Measurements from ENCODE around the gene FSIP1.

Gene FSIP1

DNA sequence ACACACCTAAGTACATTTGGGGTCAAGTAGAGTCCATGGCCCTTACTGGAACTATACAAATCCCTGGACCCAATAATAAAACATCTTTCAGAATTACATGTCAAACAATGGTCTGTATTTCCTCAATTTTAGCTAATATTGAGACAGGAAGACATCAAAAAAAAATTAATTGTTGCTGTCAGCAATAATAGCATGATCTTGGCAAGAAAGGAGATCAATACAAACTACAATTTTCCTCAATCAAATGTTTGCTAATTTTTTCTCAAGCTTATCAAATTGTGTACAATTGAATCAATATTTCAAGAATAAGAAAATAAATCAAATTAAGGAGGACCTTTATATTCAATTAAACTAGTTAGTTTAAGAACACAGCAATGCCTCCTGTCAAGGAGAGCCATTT, 62.6 kb downstream of the FSIP1 start:
- DNase-seq (ENCODE audit: low read depth, low spot score): no peak

GRCh38 chr15:39719109-39719508, 63.5 kb downstream of the FSIP1 start:
- DNase-seq (ENCODE audit: low read depth, low spot score): no peak

DNA sequence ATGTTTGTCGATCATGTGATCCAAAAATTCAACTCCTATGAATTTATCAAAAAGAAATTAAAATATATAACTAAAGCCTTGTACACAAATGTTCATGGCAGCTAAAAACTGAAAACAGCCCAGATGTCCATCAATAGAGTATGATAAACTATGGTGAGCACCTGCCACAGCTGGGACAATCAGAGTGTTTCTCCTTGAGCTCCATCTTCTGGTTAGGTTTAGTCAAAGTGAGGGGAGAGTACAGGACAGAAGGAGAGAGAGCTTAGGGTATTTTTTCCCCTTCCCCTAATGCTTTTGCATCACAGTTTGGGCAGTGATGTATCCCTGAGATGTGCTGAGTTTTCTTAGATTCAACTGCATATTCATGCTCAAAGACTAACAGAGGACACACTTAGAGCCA, 65.5 kb downstream of the FSIP1 start:
- DNase-seq (ENCODE audit: low read depth, low spot score): no peak

- DNase-seq (ENCODE audit: low read depth, low spot score): no peak
Observed at GRCh38 chr15:39714251-39714650, 68.4 kb downstream of the FSIP1 start.

- no peak for DNase-seq (ENCODE audit: low read depth, low spot score)
Observed at GRCh38 chr15:39713846-39714245, 68.8 kb downstream of the FSIP1 start.

DNA sequence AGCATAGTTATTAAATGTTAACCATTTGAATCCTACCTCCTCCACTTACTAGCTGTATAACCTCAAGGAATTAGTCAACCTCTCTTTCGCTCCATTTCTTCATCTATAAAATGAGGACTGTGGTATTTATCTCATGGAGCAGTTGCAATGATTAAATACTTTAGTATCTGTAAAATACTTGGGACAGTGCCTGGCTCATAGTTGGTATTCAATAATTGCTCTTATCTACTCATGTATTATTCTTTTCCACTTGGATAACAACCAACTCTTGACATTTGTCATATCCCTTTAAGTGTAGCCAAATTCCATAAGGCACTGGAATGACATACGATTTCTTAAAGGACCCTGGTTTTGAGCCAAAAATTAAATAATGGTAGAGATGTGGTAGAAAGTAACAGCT, 72.0 kb downstream of the FSIP1 start:
- DNase-seq (ENCODE audit: low read depth, low spot score): no peak

- DNase-seq (ENCODE audit: low read depth, low spot score): no peak
Observed at GRCh38 chr15:39709941-39710340, 72.7 kb downstream of the FSIP1 start.

DNA sequence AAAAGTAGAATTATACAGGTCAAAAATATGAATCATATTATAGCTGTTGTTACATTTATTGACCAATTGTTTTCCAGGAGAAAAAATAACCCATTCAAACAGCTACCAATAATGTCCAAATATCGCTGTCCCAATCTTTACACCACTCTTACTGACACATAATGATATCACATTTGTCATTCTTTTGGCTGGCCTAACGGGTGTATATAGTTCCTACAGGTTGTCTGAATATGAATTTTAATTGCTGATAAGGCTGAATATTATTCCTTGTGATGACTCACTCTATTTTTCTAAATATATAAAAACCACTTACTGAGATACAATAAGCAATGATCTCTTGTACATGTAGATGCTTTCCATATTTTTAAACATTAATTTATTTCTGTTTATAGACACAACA, 76.4 kb downstream of the FSIP1 start:
- no peak for DNase-seq (ENCODE audit: low read depth, low spot score)

DNA sequence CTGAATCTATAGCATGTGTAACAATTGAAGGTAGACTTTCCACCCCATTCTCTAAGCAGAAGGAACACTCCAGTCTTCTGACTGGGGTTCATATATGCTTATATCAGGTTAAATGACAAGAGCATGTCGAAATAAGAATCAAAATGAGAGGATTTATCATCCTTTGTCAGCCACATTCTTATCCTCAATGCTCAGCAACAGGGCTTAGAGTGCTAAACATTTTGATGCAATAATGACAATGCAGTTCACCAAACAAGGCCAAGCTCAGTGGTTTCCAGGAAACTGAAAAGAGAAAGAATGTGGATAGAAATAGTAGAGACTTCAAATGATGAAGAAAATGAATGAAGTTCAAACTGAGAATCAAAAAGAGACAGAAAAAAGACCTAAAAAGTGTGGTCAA, 78.0 kb downstream of the FSIP1 start:
- no peak for DNase-seq (ENCODE audit: low read depth, low spot score)

DNA sequence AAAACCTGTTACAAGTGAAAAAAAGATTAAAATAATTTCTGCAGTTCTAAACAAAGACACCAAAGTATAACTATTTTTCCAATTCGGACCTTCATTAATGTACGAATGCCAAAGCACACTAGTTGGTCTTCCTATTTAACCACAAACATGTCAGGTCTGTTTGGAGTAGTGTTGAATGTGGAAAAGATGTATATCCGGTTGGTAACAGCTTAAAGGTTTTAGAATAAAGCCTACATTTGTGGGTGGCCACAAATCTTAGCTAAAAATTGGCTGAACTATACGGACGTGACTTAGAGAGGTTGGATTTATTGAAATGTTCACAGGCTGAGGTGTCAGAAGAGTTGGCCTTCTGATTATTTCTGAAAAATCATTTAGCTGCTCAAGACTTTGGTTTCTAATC, 78.4 kb downstream of the FSIP1 start:
- no peak for DNase-seq (ENCODE audit: low read depth, low spot score)

- no peak for DNase-seq (ENCODE audit: low read depth, low spot score)
Observed at GRCh38 chr15:39701988-39702387, 80.7 kb downstream of the FSIP1 start.

DNA sequence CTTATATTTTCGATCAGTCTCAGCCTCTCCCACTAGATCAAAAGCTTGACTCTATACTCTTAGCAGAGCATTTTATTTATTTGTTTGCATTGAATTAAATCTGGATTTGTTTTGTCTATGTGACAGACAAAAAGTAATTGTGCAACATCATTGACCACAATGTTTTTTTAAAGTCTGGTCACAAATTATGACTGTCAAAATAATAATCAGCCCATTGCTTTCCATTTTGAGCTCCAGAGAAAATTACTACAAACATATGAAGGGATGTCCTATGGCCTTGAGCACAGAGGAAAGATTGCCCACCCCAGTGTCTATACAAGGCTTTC, 82.3 kb downstream of the FSIP1 start:
- no peak for DNase-seq (ENCODE audit: low read depth, low spot score)

GRCh38 chr15:39699516-39700374, 82.9 kb downstream of the FSIP1 start:
- DNase-seq (ENCODE audit: low read depth, low spot score): no peak

- no peak for DNase-seq (ENCODE audit: low read depth, low spot score)
Observed at GRCh38 chr15:39698444-39699390, 83.9 kb downstream of the FSIP1 start.

DNA sequence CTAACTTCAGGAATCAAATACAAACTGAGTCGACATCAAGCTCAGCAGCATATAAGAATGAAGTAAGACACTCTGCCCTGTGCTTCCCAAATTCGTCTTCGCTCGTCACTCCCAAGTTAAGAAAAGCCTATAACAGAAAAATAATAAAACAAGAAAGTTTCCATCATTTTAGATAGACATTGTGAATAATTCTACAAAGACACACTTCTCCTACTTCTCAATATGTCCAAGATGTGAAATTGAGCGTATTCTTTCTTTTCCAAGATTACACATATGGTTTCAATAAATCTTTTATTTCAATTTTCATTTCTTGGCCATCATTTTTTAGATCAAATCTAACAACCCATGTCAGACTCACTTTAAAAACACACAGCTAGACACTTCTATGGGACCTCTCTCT, 85.1 kb downstream of the FSIP1 start:
- DNase-seq (ENCODE audit: low read depth, low spot score): no peak

- DNase-seq (ENCODE audit: low read depth, low spot score): no peak
Observed at GRCh38 chr15:39695793-39696192, 86.8 kb downstream of the FSIP1 start.

- no peak for DNase-seq (ENCODE audit: low read depth, low spot score)
Observed at GRCh38 chr15:39692356-39693327, 90.0 kb downstream of the FSIP1 start.

DNA sequence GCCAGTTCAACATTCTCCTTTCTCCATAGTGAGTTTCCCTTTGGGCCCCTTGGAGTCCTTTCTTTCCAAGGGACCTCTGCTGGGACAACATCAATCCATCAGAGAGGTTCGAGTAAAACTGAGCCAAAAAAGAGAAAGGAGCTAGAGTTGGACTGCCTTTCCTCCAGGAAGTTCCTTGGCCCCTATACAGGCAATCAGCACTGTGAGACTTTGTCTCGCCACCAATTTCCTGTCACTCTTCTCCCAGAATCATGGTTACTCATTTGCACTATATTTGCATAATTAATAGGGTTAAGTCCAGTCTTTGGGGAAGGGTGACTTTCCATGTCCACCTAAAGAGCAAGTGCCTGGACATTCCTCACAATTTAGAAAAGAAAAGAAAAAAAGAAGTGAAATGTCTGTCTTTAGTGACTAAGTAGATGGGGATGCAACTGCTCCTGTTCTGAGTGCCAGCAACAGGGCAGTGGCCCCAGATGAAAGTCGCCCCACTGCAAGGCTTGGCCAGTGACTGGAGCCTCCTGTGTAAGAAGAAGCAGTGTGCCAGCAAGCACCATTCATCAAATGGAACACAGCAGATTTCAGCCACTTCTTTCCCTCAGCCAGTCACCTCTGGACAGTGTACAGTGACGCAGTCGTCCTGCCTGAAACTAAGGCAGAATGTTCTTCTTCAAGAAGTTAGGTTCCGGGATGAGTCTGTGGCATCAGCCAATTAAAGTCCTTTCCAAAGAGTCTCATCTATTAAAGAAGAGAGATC, 91.6 kb downstream of the FSIP1 start:
- DNase-seq (ENCODE audit: low read depth, low spot score): no peak

- DNase-seq (ENCODE audit: low read depth, low spot score): no peak
Observed at GRCh38 chr15:39687965-39688364, 94.7 kb downstream of the FSIP1 start.

- DNase-seq (ENCODE audit: low read depth, low spot score): no peak
Observed at GRCh38 chr15:39685999-39686613, 96.5 kb downstream of the FSIP1 start.
